Peyer's patch (tissue), 4 donors: Measurements from ENCODE around the gene SLC50A1. TPM values are rescaled to one million over a fixed set of nuclear protein-coding genes. Genes with fewer than 3 reads are reported as not detected.
A peak's percentile ranks its signal among the peaks of the same experiment; 100 is the strongest.

Experiments
- DNase-seq, 3 donors: peaks; one replicate each; pipeline ENCODE4 v3.0.0-alpha.2; 2017 to 2019
- H3K27ac ChIP-seq, 4 donors: fragments of 200-600 bp; sonication (generic); one replicate each; pipeline ENCODE4 v1.5.1; 2016 to 2019
- H3K27me3 ChIP-seq, 2 donors: fragments of 200-600 bp; sonication (generic); one replicate each; pipeline ENCODE4 v1.5.1; 2019
- H3K36me3 ChIP-seq, 3 donors: fragments of 200-600 bp; sonication (generic); one replicate each; pipeline ENCODE4 v1.5.1; 2016 to 2019
- H3K4me1 ChIP-seq, 4 donors: fragments of 200-600 bp; sonication (generic); one replicate each; pipeline ENCODE4 v1.5.1; 2016 to 2019
- H3K4me3 ChIP-seq, 4 donors: fragments of 200-600 bp; sonication (generic); 1 replicate in 3 of 4; 2 replicates in 1 of 4; pipeline ENCODE4 v1.5.1; 2016 to 2019; ENCODE audit warnings: mild to moderate bottlenecking in 1 of 4
- H3K9me3 ChIP-seq, 4 donors: fragments of 200-600 bp; sonication (generic); one replicate each; pipeline ENCODE4 v1.5.1; 2016 to 2019; ENCODE audit warnings: mild to moderate bottlenecking in 1 of 4
- CTCF ChIP-seq, 6 experiments: fragments of 450-650 bp in 4 of 6; fragments of 200-600 bp in 2 of 6; sonication (generic) in 1 of 6; IDR thresholded peaks; one replicate each; pipeline ENCODE4 v1.5.1; 2017 to 2019; ENCODE audit warnings: antibody characterized with exemption in 6 of 6, mild to moderate bottlenecking in 3 of 6, moderate library complexity in 1 of 6
- POLR2A ChIP-seq, 2 donors: fragments of 450-650 bp; IDR thresholded peaks; one replicate each; pipeline ENCODE4 v1.5.1; 2017; ENCODE audit warnings: antibody characterized with exemption in 2 of 2, mild to moderate bottlenecking in 2 of 2, moderate library complexity in 2 of 2
- total RNA-seq, 4 donors: library from RNA; depleted of rRNA; stranded (reverse); fragments of >200 nt; gene quantifications; one replicate each; pipeline ENCODE4 v1.1.0, GENCODE V29; 2016

Gene SLC50A1
- total RNA-seq, 4 donors from 2014 or later: 42.5 to 83.3 (median 46.7) TPM

- peak overlapping the region in 2 of 4 donors; percentile 63 to 87 for H3K4me3 ChIP-seq
- H3K36me3 ChIP-seq: peaks cover 0 to 38% (median 0%) of the 10 kb centered on the region in 3 donors
- no peaks in the 10 kb centered on the region for H3K27me3 ChIP-seq
- no peaks in the 10 kb centered on the region for H3K9me3 ChIP-seq
- DNase-seq: peak in 1 of 3 donors; percentile 54
- H3K27ac ChIP-seq: peak overlapping the region in 3 of 4 donors; percentile 97 to 98 (median 98)
- peaks cover 0 to 50% (median 13%) of the 10 kb centered on the region in 4 donors for H3K4me1 ChIP-seq
- TF ChIP-seq CTCF (IDR thresholded peaks at IDR 0.05) (no peak), POLR2A (IDR thresholded peaks at IDR 0.05) (no peak)
These were observed 1.3 kb upstream of the SLC50A1 start for GRCh38 chr1:155134322-155134721.

- H3K4me3 ChIP-seq: peak overlapping the region; percentile 63 to 87 (median 73)
- H3K4me1 ChIP-seq: peaks cover 0 to 51% (median 13%) of the 10 kb centered on the region in 4 donors
- H3K9me3 ChIP-seq: no peaks in the 10 kb centered on the region
- H3K27ac ChIP-seq: peak overlapping the region; percentile 92 to 98 (median 98)
- no peaks in the 10 kb centered on the region for H3K27me3 ChIP-seq
- peaks cover 0 to 38% (median 0%) of the 10 kb centered on the region in 3 donors for H3K36me3 ChIP-seq
- TF ChIP-seq CTCF (IDR thresholded peaks at IDR 0.05) (no peak), POLR2A (IDR thresholded peaks at IDR 0.05) (peak; percentile 39 to 85)
- peak; percentile 56 to 95 (median 93) for DNase-seq
These were observed 705 bp upstream of the SLC50A1 start for GRCh38 chr1:155134880-155135414.

- peak overlapping the region; percentile 63 to 87 (median 73) for H3K4me3 ChIP-seq
- peak overlapping the region; percentile 92 to 98 (median 98) for H3K27ac ChIP-seq
- H3K4me1 ChIP-seq: peaks cover 0 to 54% (median 13%) of the 10 kb centered on the region in 4 donors
- no peaks in the 10 kb centered on the region for H3K27me3 ChIP-seq
- peak in 1 of 3 donors; percentile 63 for DNase-seq
- H3K9me3 ChIP-seq: no peaks in the 10 kb centered on the region
- TF ChIP-seq CTCF (IDR thresholded peaks at IDR 0.05) (peak in 2 of 6 experiments; percentile 21 to 23), POLR2A (IDR thresholded peaks at IDR 0.05) (no peak)
- H3K36me3 ChIP-seq: peaks cover 0 to 31% (median 0%) of the 10 kb centered on the region in 3 donors
These were observed 1.1 kb downstream of the SLC50A1 start for GRCh38 chr1:155136748-155137147.

GRCh38 chr1:155137154-155137949 lies 1.7 kb downstream of the SLC50A1 start:
- Histone ChIP-seq H3K27ac (peak overlapping the region; percentile 92 to 98 (median 98)), H3K27me3 (no peaks in the 10 kb centered on the region), H3K4me3 (peak overlapping the region in 2 of 4 donors; percentile 63 to 87), H3K36me3 (peaks cover 0 to 25% (median 0%) of the 10 kb centered on the region in 3 donors), H3K4me1 (peaks cover 0 to 54% (median 13%) of the 10 kb centered on the region in 4 donors), H3K9me3 (no peaks in the 10 kb centered on the region)
- TF ChIP-seq CTCF (IDR thresholded peaks at IDR 0.05): no peak
- TF ChIP-seq POLR2A (IDR thresholded peaks at IDR 0.05): no peak
- DNase-seq: no peak

GRCh38 chr1:155139895-155140629 lies 4.4 kb downstream of the SLC50A1 start, which contains the start of gene DPM3:
Gene DPM3, minus strand, starts transcription at chr1:155140531. Its CDS starts 291 bp downstream, at chr1:155140240.
- no peak for TF ChIP-seq CTCF (IDR thresholded peaks at IDR 0.05)
- peak; percentile 66 to 83 for TF ChIP-seq POLR2A (IDR thresholded peaks at IDR 0.05)
- peak; percentile 93 to 96 (median 94) for DNase-seq
- Histone ChIP-seq H3K4me1 (peaks cover 0 to 33% (median 8%) of the 10 kb centered on the region in 4 donors), H3K4me3 (peak within 1 kb of the TSS; percentile 56 to 84 (median 60)), H3K27me3 (no peaks in the 10 kb centered on the region), H3K36me3 (peaks cover 0 to 4% (median 0%) of the 10 kb centered on the region in 3 donors), H3K9me3 (no peaks in the 10 kb centered on the region), H3K27ac (peak within 1 kb of the TSS; percentile 80 to 93 (median 86))
